Endothelial cell of umbilical vein (primary cell): Measurements from ENCODE around the gene OR4D1. TPM values are rescaled to one million over a fixed set of nuclear protein-coding genes. Genes with fewer than 3 reads are reported as not detected.

ENCODE experiments used
- BruUV-seq: library from RNA; stranded (reverse); fragments of 400-500 nt; replicated peaks from 2 replicates; lab custom pipeline; 2021; lab: Mats Ljungman, UMichigan
- CTCF ChIA-PET: fragments of 300-600, 350-600 bp; sonication (Branson Sonifier 250); formaldehyde crosslinking; loops from one replicate; lab custom pipeline; 2021; ENCODE audit warnings: antibody characterized with exemption, inconsistent platforms; lab: Charles Lee
- POLR2A ChIA-PET: fragments of 300-600, 350-600 bp; sonication (Branson Sonifier 250); formaldehyde crosslinking; loops from one replicate; lab custom pipeline; 2021; ENCODE audit warnings: antibody characterized with exemption, inconsistent platforms; lab: Charles Lee
- DNase-seq: peaks from one replicate; pipeline ENCODE4 v3.0.0-alpha.2; 2011; ENCODE audit warnings: low read depth, low spot score
- FAIRE-seq: peaks from 2 replicates; lab custom pipeline; 2011; peaks lifted over from hg19 to GRCh38; lab: Jason Lieb, UNC
- H2AFZ ChIP-seq: 2 replicates; pipeline ENCODE4 v1.6.0; 2012; ENCODE audit warnings: low read depth, low read length, control low read depth, inconsistent platforms
- H3K27ac ChIP-seq: 2 replicates; pipeline ENCODE4 v1.5.1; 2011; ENCODE audit warnings: low read depth, mild to moderate bottlenecking, control low read depth, low read length, moderate library complexity; ENCODE audit not compliant: insufficient read depth
- H3K27me3 ChIP-seq, 2 experiments: 2 replicates each; pipeline versions ENCODE4 v1.6.0 to v1.6.1; 2011; ENCODE audit warnings: low read length in 2 of 2, mixed read lengths in 1 of 2; ENCODE audit not compliant: control insufficient read depth in 2 of 2, insufficient read depth in 2 of 2
- H3K36me3 ChIP-seq, 2 experiments: 2 replicates in 1 of 2; 3 replicates in 1 of 2; pipeline ENCODE4 v1.5.1; 2011; ENCODE audit warnings: low read length in 2 of 2, mild to moderate bottlenecking in 1 of 2, moderate library complexity in 1 of 2; ENCODE audit not compliant: control insufficient read depth in 2 of 2, insufficient read depth in 2 of 2; ENCODE audit errors: extremely low read depth in 1 of 2
- H3K4me1 ChIP-seq: 3 replicates; pipeline ENCODE4 v1.5.1; 2011; ENCODE audit warnings: mild to moderate bottlenecking, low read length; ENCODE audit not compliant: control insufficient read depth, insufficient read depth; ENCODE audit errors: extremely low read depth
- H3K4me2 ChIP-seq: 2 replicates; pipeline ENCODE4 v1.6.1; 2011; ENCODE audit warnings: low read length, control low read depth, mixed read lengths; ENCODE audit not compliant: insufficient read depth
- H3K4me3 ChIP-seq, 3 experiments: fragments of 200-600 bp in 1 of 3; sonication (generic), shearing (Covaris generic) in 1 of 3; replicated peaks in 1 of 3; 2 replicates each; pipeline ENCODE4 v1.5.1; 2011 to 2016; ENCODE audit warnings: control low read depth in 3 of 3, low read length in 3 of 3, mild to moderate bottlenecking in 2 of 3, inconsistent platforms in 1 of 3, low read depth in 1 of 3, moderate library complexity in 1 of 3; ENCODE audit not compliant: insufficient read depth in 1 of 3
- H3K79me2 ChIP-seq: 2 replicates; pipeline ENCODE4 v1.6.0; 2012; ENCODE audit warnings: low read length, inconsistent platforms; ENCODE audit not compliant: control insufficient read depth, insufficient read depth
- H3K9ac ChIP-seq: replicated peaks from 2 replicates; pipeline ENCODE3; 2011; ENCODE audit warnings: low read length, control low read depth; ENCODE audit not compliant: insufficient read depth; ENCODE audit errors: extremely low read depth
- H3K9me1 ChIP-seq: replicated peaks from 3 replicates; pipeline ENCODE4 v1.6.0; 2011; ENCODE audit warnings: mild to moderate bottlenecking, low read length; ENCODE audit not compliant: control insufficient read depth, insufficient read depth; ENCODE audit errors: extremely low read depth
- H3K9me3 ChIP-seq: replicated peaks from 2 replicates; pipeline ENCODE4 v1.5.1; 2012; ENCODE audit warnings: low read length, inconsistent platforms; ENCODE audit not compliant: control insufficient read depth, insufficient read depth
- H4K20me1 ChIP-seq: replicated peaks from 2 replicates; pipeline ENCODE3; 2011; ENCODE audit warnings: mild to moderate bottlenecking, low read length; ENCODE audit not compliant: control insufficient read depth, insufficient read depth; ENCODE audit errors: extremely low read depth
- CTCF ChIP-seq, 2 donors: IDR thresholded peaks; 1 replicate in 1 of 2; 2 replicates in 1 of 2; pipeline ENCODE4 v1.5.1; 2011; ENCODE audit warnings: low read length in 2 of 2, mild to moderate bottlenecking in 2 of 2, moderate library complexity in 2 of 2, control low read depth in 1 of 2, inconsistent platforms in 1 of 2, low read depth in 1 of 2; ENCODE audit not compliant: insufficient read depth in 1 of 2; ENCODE audit errors: extremely low read depth in 1 of 2
- EZH2 ChIP-seq: IDR thresholded peaks from 2 replicates; pipeline ENCODE4 v1.6.1; 2012; ENCODE audit warnings: borderline replicate concordance, low read depth, mild to moderate bottlenecking, moderate library complexity, low read length, inconsistent platforms; ENCODE audit not compliant: severe bottlenecking
- FOS ChIP-seq: IDR thresholded peaks from 2 replicates; pipeline ENCODE4 v1.6.1; 2011; ENCODE audit warnings: mild to moderate bottlenecking, low read length, moderate library complexity, borderline replicate concordance; ENCODE audit not compliant: insufficient read depth
- GATA2 ChIP-seq: IDR thresholded peaks from 2 replicates; pipeline ENCODE4 v1.7.0; 2011; ENCODE audit warnings: low read depth, mild to moderate bottlenecking, moderate library complexity, mixed read lengths, low read length; ENCODE audit not compliant: insufficient read length, insufficient read depth
- JUN ChIP-seq: IDR thresholded peaks from 2 replicates; pipeline ENCODE4 v1.6.1; 2011; ENCODE audit warnings: borderline replicate concordance, low read depth; ENCODE audit not compliant: insufficient read length, insufficient read depth
- MYC ChIP-seq: IDR thresholded peaks from one replicate; pipeline ENCODE4 v1.6.1; 2011; ENCODE audit warnings: mild to moderate bottlenecking, low read depth, low read length
- POLR2A ChIP-seq: IDR thresholded peaks from 2 replicates; pipeline ENCODE4 v1.6.1; 2012; ENCODE audit warnings: low read depth, mild to moderate bottlenecking, control low read depth, low read length
- POLR2AphosphoS5 ChIP-seq: IDR thresholded peaks from 2 replicates; pipeline ENCODE4 v1.6.1; 2012; ENCODE audit warnings: low read depth, mild to moderate bottlenecking, control low read depth, low read length, moderate library complexity; ENCODE audit not compliant: insufficient read depth
- dilution Hi-C: fragments of 300-500 bp; cut with MboI; formaldehyde crosslinking; loops from one replicate; pipeline ENCODE4 v1.15.0; 2019; ENCODE audit warnings: low sequenced_read_pairs; ENCODE audit not compliant: extremely low pct_ligation_motif_present
- intact Hi-C: fragments of 100-400 bp; cut with micrococcal nuclease; formaldehyde crosslinking; loops from one replicate; pipeline ENCODE4 v1.10.0; 2022
- polyA plus RNA-seq, 4 experiments: library from polyadenylated mRNA; depleted of rRNA in 3 of 4; stranded (reverse) in 3 of 4; unstranded in 1 of 4; fragments of >200 nt; gene quantifications; 2 replicates each; pipeline versions ENCODE4 v1.2.1 to v1.2.3, GENCODE V29; 2011 to 2012; ENCODE audit warnings: missing spikeins in 1 of 4
- total RNA-seq: library from RNA; stranded (reverse); gene quantifications from 2 replicates; pipeline ENCODE4 v1.2.3, GENCODE V29; 2021
- TF ChIP-seq, protein P1 (sequence below): IDR thresholded peaks from 2 replicates; pipeline ENCODE4 v1.6.1; 2011; ENCODE audit not compliant: insufficient read depth, insufficient read length

The OR4D1 gene
- total and polyA plus RNA-seq, 2 donors (not counting 3 experiments of a cell fraction or from before 2014, with no cell fraction given): not detected

- BruUV-seq: no TSS peak
- no peaks in the 10 kb centered on the region for H3K36me3 ChIP-seq
- FAIRE-seq (no peak), DNase-seq (no peak)
- dilution Hi-C loops (no loop called here), intact Hi-C loops (no loop called here)
- H3K4me2 ChIP-seq: no peak overlapping the region
- POLR2A ChIA-PET: no interaction called here
- TF ChIP-seq JUN (no peak), CTCF (IDR thresholded peaks at IDR 0.05; ENCODE audit: extremely low read depth in 1 of 2, insufficient read depth in 1 of 2, low read depth in 1 of 2, low read length in 2 of 2) (no peak), FOS (no peak), MYC (no peak), GATA2 (no peak), POLR2AphosphoS5 (no peak), EZH2 (no peak), POLR2A (no peak)
- TF ChIP-seq, protein P1, sequence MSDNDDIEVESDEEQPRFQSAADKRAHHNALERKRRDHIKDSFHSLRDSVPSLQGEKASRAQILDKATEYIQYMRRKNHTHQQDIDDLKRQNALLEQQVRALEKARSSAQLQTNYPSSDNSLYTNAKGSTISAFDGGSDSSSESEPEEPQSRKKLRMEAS: no peak
- H3K79me2 ChIP-seq: no peaks in the 10 kb centered on the region
- no peaks in the 10 kb centered on the region for H3K27me3 ChIP-seq
- no peaks in the 10 kb centered on the region for H4K20me1 ChIP-seq
- H3K4me1 ChIP-seq: no peaks in the 10 kb centered on the region
- no peaks in the 10 kb centered on the region for H3K9me3 ChIP-seq
- no peak overlapping the region for H3K9ac ChIP-seq
- H3K27ac ChIP-seq: no peak overlapping the region
- CTCF ChIA-PET: no interaction called here
- no peak overlapping the region for H2AFZ ChIP-seq
- no peak overlapping the region for H3K4me3 ChIP-seq
- no peaks in the 10 kb centered on the region for H3K9me1 ChIP-seq
Measured at GRCh38 chr17:58170622-58171021, 22.4 kb downstream of the OR4D1 start.
